IMR-90 (cell line): ENCODE measurements around the gene WDR70. TPM values are rescaled to one million over a fixed set of nuclear protein-coding genes. Genes with fewer than 3 reads are reported as not detected.

Source experiments
- ATAC-seq: fragments of 200-7000 bp; cut with Tn5 transposase; 2 replicates; pipeline ENCODE4 v1.9.1; 2020; ENCODE audit warnings: low read depth, mild to moderate bottlenecking, moderate library complexity
- BruUV-seq: library from RNA; stranded (reverse); fragments of 400-500 nt; replicated peaks from 2 replicates; lab custom pipeline; 2021; lab: Mats Ljungman, UMichigan
- CTCF ChIA-PET: fragments of 300-600 bp; formaldehyde crosslinking; extraction: SDS; loops from one replicate; lab custom pipeline; 2021; ENCODE audit warnings: antibody characterized with exemption; lab: Yijun Ruan, JAX
- POLR2A ChIA-PET: fragments of 300-600 bp; sonication (Branson Sonifier 250); formaldehyde crosslinking; loops from one replicate; lab custom pipeline; 2022; ENCODE audit warnings: antibody characterized with exemption; ENCODE audit not compliant: unreplicated experiment; lab: Charles Lee
- DNase-seq: peaks from one replicate; pipeline ENCODE4 v3.0.0; 2013
- H2AFZ ChIP-seq: replicated peaks from 2 replicates; pipeline ENCODE3; 2013; ENCODE audit warnings: low read length, mild to moderate bottlenecking; ENCODE audit not compliant: poor library complexity
- H2AK5ac ChIP-seq: 2 replicates; pipeline ENCODE4 v1.6.1; 2013; ENCODE audit warnings: low read depth, low read length, inconsistent platforms
- H2AK9ac ChIP-seq: replicated peaks from 2 replicates; pipeline ENCODE3; 2013; ENCODE audit warnings: mild to moderate bottlenecking, low read depth, low read length, moderate library complexity; ENCODE audit not compliant: poor library complexity
- H2BK120ac ChIP-seq: 2 replicates; pipeline ENCODE4 v1.6.1; 2013; ENCODE audit warnings: low read depth, low read length, inconsistent platforms
- H2BK15ac ChIP-seq: 3 replicates; pipeline ENCODE4 v1.6.1; 2013; ENCODE audit warnings: low read depth, low read length, inconsistent platforms
- H2BK20ac ChIP-seq: 2 replicates; pipeline ENCODE4 v1.6.1; 2013; ENCODE audit warnings: low read depth, mild to moderate bottlenecking, inconsistent platforms, low read length, moderate library complexity
- H2BK5ac ChIP-seq: 2 replicates; pipeline ENCODE4 v1.6.1; 2013; ENCODE audit warnings: mild to moderate bottlenecking, low read depth, low read length, inconsistent platforms; ENCODE audit not compliant: poor library complexity, severe bottlenecking
- H3K14ac ChIP-seq: replicated peaks from 2 replicates; pipeline ENCODE4 v1.6.1; 2013; ENCODE audit warnings: low read depth, low read length, inconsistent platforms
- H3K18ac ChIP-seq: 2 replicates; pipeline ENCODE4 v1.6.1; 2013; ENCODE audit warnings: low read depth, low read length, control low read depth
- H3K23ac ChIP-seq: 2 replicates; pipeline ENCODE4 v1.6.1; 2013; ENCODE audit warnings: low read depth, low read length, inconsistent platforms
- H3K27ac ChIP-seq: 2 replicates; pipeline ENCODE4 v1.5.1; 2013; ENCODE audit warnings: mild to moderate bottlenecking, control low read depth, low read length; ENCODE audit not compliant: insufficient read depth
- H3K27me3 ChIP-seq: 2 replicates; pipeline ENCODE4 v1.6.1; 2013; ENCODE audit warnings: low read length; ENCODE audit not compliant: control insufficient read depth, insufficient read depth
- H3K36me3 ChIP-seq: 2 replicates; pipeline ENCODE4 v1.6.1; 2013; ENCODE audit warnings: low read length, mixed read lengths; ENCODE audit not compliant: control insufficient read depth, insufficient read depth
- H3K4ac ChIP-seq: 2 replicates; pipeline ENCODE4 v1.6.1; 2013; ENCODE audit warnings: low read depth, low read length, inconsistent platforms
- H3K4me1 ChIP-seq: 2 replicates; pipeline ENCODE4 v1.6.1; 2013; ENCODE audit warnings: low read length, mixed read lengths; ENCODE audit not compliant: control insufficient read depth, insufficient read depth
- H3K4me2 ChIP-seq: 2 replicates; pipeline ENCODE4 v1.6.1; 2013; ENCODE audit warnings: low read depth, mild to moderate bottlenecking, control low read depth, low read length, moderate library complexity
- H3K4me3 ChIP-seq: 2 replicates; pipeline ENCODE4 v1.5.1; 2013; ENCODE audit warnings: low read depth, mild to moderate bottlenecking, control low read depth, low read length, moderate library complexity; ENCODE audit not compliant: insufficient read depth
- H3K56ac ChIP-seq: 2 replicates; pipeline ENCODE4 v1.6.1; 2013; ENCODE audit warnings: low read length, inconsistent platforms; ENCODE audit not compliant: insufficient read depth; ENCODE audit errors: extremely low read depth
- H3K79me1 ChIP-seq, 2 experiments: 2 replicates each; pipeline ENCODE4 v1.6.1; 2013; ENCODE audit warnings: low read length in 2 of 2, inconsistent platforms in 1 of 2, low read depth in 1 of 2
- H3K9ac ChIP-seq: 2 replicates; pipeline ENCODE4 v1.6.1; 2013; ENCODE audit warnings: low read depth, low read length, control low read depth
- H3K9me1 ChIP-seq: 2 replicates; pipeline ENCODE4 v1.6.1; 2013; ENCODE audit warnings: low read length, inconsistent platforms; ENCODE audit not compliant: insufficient read depth
- H3K9me3 ChIP-seq: 2 replicates; pipeline ENCODE4 v1.6.1; 2013; ENCODE audit warnings: low read length; ENCODE audit not compliant: control insufficient read depth, insufficient read depth
- H4K20me1 ChIP-seq: 2 replicates; pipeline ENCODE4 v1.6.1; 2013; ENCODE audit warnings: low read length, inconsistent platforms; ENCODE audit not compliant: insufficient read depth
- H4K5ac ChIP-seq: 2 replicates; pipeline ENCODE4 v1.6.1; 2013; ENCODE audit warnings: mild to moderate bottlenecking, low read depth, low read length, control low read depth
- H4K8ac ChIP-seq, 2 experiments: 2 replicates each; pipeline ENCODE4 v1.6.1; 2013; ENCODE audit warnings: low read depth in 2 of 2, low read length in 2 of 2, control low read depth in 1 of 2, inconsistent platforms in 1 of 2
- H4K91ac ChIP-seq: 2 replicates; pipeline ENCODE4 v1.6.1; 2013; ENCODE audit warnings: low read depth, low read length, inconsistent platforms; ENCODE audit not compliant: insufficient read depth
- CTCF ChIP-seq: conservative IDR thresholded peaks from 2 replicates; pipeline ENCODE4 v1.5.1; 2012; ENCODE audit warnings: mild to moderate bottlenecking, low read depth, low read length, improper control_type of control experiment
- MXI1 ChIP-seq: IDR thresholded peaks from 2 replicates; pipeline ENCODE4 v1.6.1; 2012; ENCODE audit warnings: low read depth, mild to moderate bottlenecking, low read length, moderate library complexity, borderline replicate concordance
- RAD21 ChIP-seq: IDR thresholded peaks from 2 replicates; pipeline ENCODE4 v1.6.1; 2012; ENCODE audit warnings: low read length, improper control_type of control experiment
- WGBS, 2 experiments: methylation state at CpG; one replicate each; pipeline versions ENCODE4 v1.1.5 to v1.1.7; 2013; ENCODE audit warnings: missing lambda C conversion rate in 2 of 2; ENCODE audit not compliant: insufficient read length in 1 of 2; ENCODE audit errors: extremely low coverage in 2 of 2; 5-methylcytosine and 5-hydroxymethylcytosine counted together
- dilution Hi-C: fragments of 300-500 bp; cut with HindIII; formaldehyde crosslinking; loops from one replicate; pipeline ENCODE4 v1.14.3; 2018; ENCODE audit warnings: low sequenced_read_pairs; ENCODE audit not compliant: unreplicated experiment
- in situ Hi-C: fragments of 300-500 bp; cut with MboI; formaldehyde crosslinking; loops from 3 replicates; pipeline ENCODE4 v1.14.3; 2019; ENCODE audit warnings: low sequenced_read_pairs, inconsistent platforms, mixed read lengths
- intact Hi-C: fragments of 100-400 bp; cut with micrococcal nuclease; formaldehyde crosslinking; loops from 2 replicates; pipeline ENCODE4 v1.10.0; 2022
- polyA plus RNA-seq, 3 experiments: library from polyadenylated mRNA; depleted of rRNA; stranded (reverse); fragments of >200 nt; gene quantifications; 2 replicates each; pipeline ENCODE4 v1.2.3, GENCODE V29; 2012; ENCODE audit warnings: low replicate concordance in 1 of 3
- total RNA-seq: library from RNA; depleted of rRNA; stranded (reverse); fragments of >200 nt; gene quantifications from 2 replicates; pipeline ENCODE4 v1.2.3, GENCODE V29; 2012

WDR70 gene
- total and polyA plus RNA-seq, 2 of the 4 experiments (the other 2 are of a cell fraction) = 16.7 to 29.9 TPM

- intact Hi-C loops (loop anchor here (1.0 to 5.0 kb wide), 3 partner anchors 15 to 470 kb away; no protein-coding TSS in a partner anchor), dilution Hi-C loops (no loop called here), in situ Hi-C loops (no loop called here)
- Histone ChIP-seq H3K79me1 (peaks cover 0 to 3% of the 10 kb centered on the region in 2 experiments; a peak in 1 of 4 replicates), H2AK5ac (peak overlapping the region; percentile 51; the same call in 1 of the 2 replicates), H3K36me3 (peaks cover 8% of the 10 kb centered on the region), H2BK120ac (peak overlapping the region; percentile 31; the same call in 1 of the 2 replicates), H3K9me3 (no peaks in the 10 kb centered on the region), H4K5ac (no peak overlapping the region), H4K91ac (peak overlapping the region; percentile 63), H4K8ac (peak overlapping the region; percentile 3 to 56; a peak in 1 of 4 replicates), H3K4me1 (peaks cover 4% of the 10 kb centered on the region), H3K4ac (peak overlapping the region; percentile 64; the same call in 1 of the 2 replicates), H3K4me2 (no peak overlapping the region), H3K4me3 (no peak overlapping the region), H2BK5ac (peak overlapping the region; percentile 12), H3K9ac (no peak overlapping the region), H2AK9ac (no peak overlapping the region), H3K9me1 (peaks cover 7% of the 10 kb centered on the region), H3K27me3 (no peaks in the 10 kb centered on the region), H4K20me1 (no peaks in the 10 kb centered on the region), H3K18ac (no peak overlapping the region; the same call in 1 of the 2 replicates), H3K56ac (no peak overlapping the region), H3K14ac (peak overlapping the region; percentile 63; the same call in 1 of the 2 replicates), H3K23ac (no peak overlapping the region), H2BK20ac (peak overlapping the region; percentile 30; the same call in 1 of the 2 replicates), H3K27ac (no peak overlapping the region), H2BK15ac (peak overlapping the region; percentile 44; the same call in 1 of the 3 replicates), H2AFZ (no peak overlapping the region)
- BruUV-seq = no TSS peak
- CTCF ChIA-PET = interaction anchor here (0.6 to 1.8 kb wide), 8 partner anchors 11 to 113 kb away, joined by 3 to 7 read pairs (median 4); no protein-coding TSS in a partner anchor
- WGBS, 2 experiments = no CpG with 5 or more reads among the region's 8 CpGs
- POLR2A ChIA-PET = interaction anchor here (0.6 to 0.7 kb wide), 2 partner anchors 19 to 87 kb away, joined by 3 read pairs; no protein-coding TSS in a partner anchor
- ATAC-seq (0 out of 2 replicates have a peak, but pooled peaks have one; percentile 10), DNase-seq (no peak)
- peak; percentile 39 for TF ChIP-seq CTCF
- no peak for TF ChIP-seq MXI1
- peak; percentile 32; the same call in 1 of the 2 replicates for TF ChIP-seq RAD21
These were observed 344.2 kb downstream of the WDR70 start for GRCh38 chr5:37723162-37723961.
